Pulmonary artery endothelial cell (primary cell): ENCODE results near the gene GNB4. TPM values are rescaled to one million over a fixed set of nuclear protein-coding genes. Genes with fewer than 3 reads are reported as not detected.

Source experiments
- DNase-seq: peaks from one replicate; pipeline ENCODE4 v3.0.0-alpha.2; 2011; ENCODE audit warnings: low read depth, low spot score
- total RNA-seq: library from RNA; depleted of rRNA; stranded (reverse); fragments of >200 nt; gene quantifications from 2 replicates; pipeline ENCODE4 v1.2.3, GENCODE V29; 2014

GNB4 gene
- total RNA-seq, 1 donor from 2014 or later, result 97.3 TPM

DNA sequence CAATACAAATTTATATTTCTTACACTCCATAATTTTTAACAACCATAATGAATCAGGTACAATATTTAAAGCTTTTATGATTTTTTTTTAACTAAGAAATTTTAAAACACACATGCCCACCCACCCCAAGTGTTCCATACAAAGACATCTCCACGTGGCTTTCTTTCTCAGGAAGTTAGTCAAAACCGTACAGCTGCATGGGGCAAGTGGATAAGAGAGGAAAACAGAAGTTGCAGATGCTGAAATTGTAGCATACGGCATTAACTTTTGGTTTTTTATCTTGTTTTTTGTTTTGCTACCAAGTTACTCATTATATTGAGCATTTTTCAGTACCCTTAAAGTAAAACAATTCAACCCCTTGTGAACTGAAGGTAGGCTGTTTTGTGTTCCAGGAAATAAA is 14.8 kb downstream of the GNB4 start:
- no peak for DNase-seq

GRCh38 chr3:179432451-179432850 is 18.8 kb downstream of the GNB4 start:
- DNase-seq, result no peak

- DNase-seq, result no peak
Measured at GRCh38 chr3:179432021-179432420, 19.2 kb downstream of the GNB4 start.

DNA sequence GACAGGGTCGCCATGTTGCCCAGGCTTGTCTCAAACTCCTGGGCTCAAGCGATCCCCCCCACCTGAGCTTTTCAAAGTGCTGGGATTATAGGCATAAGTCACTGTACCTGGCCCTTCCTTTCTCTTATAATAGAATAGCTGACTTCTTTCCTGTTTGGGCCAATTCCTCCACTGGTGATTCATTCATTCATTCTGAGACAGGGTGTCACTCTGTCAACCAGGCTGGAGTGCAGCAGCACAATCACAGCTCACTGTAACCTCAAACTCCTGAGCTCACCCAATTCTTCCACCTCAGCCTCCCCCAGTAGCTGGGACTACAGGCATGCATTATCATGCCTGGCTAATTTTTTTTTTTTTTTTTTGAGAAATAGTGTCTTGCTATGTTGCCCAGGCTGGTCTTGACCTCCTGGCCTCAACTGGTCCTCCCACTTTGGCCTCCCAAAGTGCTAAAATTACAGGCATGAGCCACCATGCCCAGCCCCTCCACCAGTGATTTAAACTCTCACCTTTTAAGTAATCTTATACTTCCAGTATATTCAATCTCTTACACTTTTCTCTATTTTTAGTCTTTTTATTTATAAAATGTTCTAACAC is 20.9 kb downstream of the GNB4 start:
- DNase-seq, result no peak

GRCh38 chr3:179428876-179429548 is 22.3 kb downstream of the GNB4 start:
- no peak for DNase-seq

DNA sequence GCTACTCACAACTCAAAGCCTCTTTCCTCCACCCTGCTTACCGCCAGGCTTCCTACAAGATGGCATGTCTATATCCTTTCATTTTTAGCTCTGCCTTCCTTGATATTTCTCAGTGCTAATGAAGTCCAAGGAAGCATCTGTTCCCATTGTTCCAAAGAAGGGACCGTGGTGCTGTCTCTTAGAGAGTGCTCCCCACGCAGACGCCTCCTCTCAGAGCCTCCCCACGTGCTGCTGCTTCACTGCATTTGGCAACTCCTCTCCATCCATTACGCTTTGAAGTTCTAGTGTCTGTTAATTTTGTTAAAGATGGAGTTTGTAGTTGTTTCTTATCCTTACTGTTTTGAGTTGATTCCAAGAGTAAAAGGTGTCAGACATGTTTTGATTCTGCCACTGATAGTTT is 26.2 kb downstream of the GNB4 start:
- no peak for DNase-seq

- peak; percentile 11 for DNase-seq
Measured at GRCh38 chr3:179421500-179421899, 29.8 kb downstream of the GNB4 start.

DNA sequence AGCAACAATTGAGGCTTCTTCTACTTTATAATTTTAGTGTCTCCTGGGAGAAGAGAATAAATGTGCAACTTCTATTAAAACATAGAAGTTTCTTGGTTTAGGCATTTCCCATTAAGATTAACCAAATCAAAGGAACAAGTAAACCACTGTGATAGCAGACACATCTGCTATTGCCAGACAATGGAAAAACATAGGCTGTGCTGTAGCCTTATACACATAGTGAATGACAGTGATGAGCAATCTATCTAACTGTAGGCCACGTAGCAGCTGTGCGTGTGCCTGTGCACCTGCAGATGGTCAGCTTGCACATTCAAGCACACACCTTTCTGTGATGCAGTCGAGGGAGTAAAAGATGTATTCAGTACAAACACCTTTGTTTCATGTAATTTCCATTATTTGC is 32.7 kb downstream of the GNB4 start:
- DNase-seq, result no peak

- no peak for DNase-seq
Measured at GRCh38 chr3:179416681-179417080, 34.6 kb downstream of the GNB4 start.

GRCh38 chr3:179415377-179415776 is 35.9 kb downstream of the GNB4 start:
- DNase-seq, result no peak

DNA sequence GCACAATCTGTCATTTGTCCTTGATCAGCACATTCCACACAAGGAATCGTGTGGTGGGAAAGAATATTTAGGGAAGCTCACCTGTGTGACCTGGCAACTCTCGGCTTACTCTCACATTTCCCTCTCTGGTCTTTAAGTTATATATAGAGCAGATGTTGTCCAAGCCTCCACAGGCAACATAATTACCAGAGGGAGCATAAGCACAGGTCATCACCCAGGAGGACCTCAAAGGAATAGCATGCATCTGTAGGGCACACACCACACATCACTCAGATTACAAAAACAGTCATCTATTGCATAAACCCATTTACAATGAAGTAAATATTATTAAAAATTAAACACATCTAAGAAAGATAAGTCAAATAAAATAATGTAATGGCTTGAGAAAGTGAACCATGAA is 36.5 kb downstream of the GNB4 start:
- DNase-seq, result no peak

GRCh38 chr3:179410999-179411398 is 40.3 kb downstream of the GNB4 start:
- no peak for DNase-seq

GRCh38 chr3:179410331-179410730 is 40.9 kb downstream of the GNB4 start:
- no peak for DNase-seq

GRCh38 chr3:179404307-179404706 is 47.0 kb downstream of the GNB4 start:
- DNase-seq, result no peak

- no peak for DNase-seq
Measured at GRCh38 chr3:179402963-179403362, 48.3 kb downstream of the GNB4 start.

DNA sequence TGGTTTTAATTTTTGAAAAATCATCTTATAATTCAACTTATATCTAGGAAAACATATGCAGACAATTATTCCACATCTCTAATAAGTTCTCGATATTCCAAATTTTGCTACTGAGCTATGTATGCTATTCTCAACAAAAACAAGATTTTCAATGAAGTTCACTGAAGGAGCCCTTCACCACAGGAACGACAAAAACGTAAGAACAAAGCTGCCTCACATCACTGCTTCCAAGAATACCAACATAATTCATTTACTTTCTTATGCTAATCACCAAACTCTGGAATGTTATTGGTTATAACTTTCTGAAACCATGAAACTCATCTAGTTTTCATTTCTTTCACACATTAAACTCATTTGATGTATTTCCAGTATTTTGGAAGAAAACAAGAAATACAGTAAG is 49.7 kb downstream of the GNB4 start:
- no peak for DNase-seq

DNA sequence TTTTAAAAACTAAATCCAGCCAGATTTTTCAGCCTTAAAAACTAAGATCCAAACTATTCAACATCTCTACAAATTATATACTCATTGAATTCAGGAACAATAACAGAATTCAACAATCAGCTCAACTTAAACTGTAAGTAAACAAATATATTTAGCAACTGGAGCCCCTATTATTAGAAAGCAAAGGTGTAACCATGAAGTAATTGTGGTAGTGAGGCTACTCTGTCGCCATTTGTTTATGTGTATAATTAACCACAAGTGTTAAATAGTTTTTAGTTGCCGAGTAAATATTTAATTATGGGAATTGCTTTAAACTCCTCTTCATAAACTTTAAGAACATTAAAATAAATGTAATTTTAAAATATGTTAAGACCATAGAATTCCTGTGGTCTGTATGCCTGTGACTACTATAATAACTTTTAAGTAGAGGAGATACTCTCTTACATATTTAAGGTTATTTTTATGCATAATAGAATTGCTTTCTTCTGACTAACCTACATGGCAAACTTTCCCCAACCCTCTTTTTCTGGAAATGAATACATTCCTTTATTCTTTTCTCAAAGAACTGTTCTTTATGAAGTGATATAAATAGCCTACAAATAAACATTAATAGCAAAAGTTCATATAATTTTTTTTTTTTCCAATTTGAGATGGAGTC is 52.6 kb downstream of the GNB4 start:
- no peak for DNase-seq

DNA sequence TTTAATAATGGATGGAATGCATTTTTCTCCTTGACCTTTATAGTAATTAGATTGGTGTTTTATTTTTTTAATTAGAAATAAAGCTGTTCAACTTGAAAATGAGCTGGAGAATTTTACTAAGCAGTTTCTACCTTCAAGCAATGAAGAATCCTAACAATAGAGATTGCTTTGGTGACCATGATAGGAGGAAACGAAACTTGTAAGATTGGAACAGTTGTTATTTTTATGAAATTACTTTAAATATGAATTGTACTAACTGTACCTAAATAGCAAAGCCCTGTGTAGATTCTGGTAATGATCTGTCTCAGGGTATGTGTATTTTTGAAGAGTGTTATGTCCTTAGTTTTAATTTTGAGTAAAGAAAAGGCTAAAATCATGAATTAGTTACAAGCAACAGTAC is 59.4 kb downstream of the GNB4 start:
- DNase-seq, result no peak

- no peak for DNase-seq
Measured at GRCh38 chr3:179376474-179376873, 74.8 kb downstream of the GNB4 start.

DNA sequence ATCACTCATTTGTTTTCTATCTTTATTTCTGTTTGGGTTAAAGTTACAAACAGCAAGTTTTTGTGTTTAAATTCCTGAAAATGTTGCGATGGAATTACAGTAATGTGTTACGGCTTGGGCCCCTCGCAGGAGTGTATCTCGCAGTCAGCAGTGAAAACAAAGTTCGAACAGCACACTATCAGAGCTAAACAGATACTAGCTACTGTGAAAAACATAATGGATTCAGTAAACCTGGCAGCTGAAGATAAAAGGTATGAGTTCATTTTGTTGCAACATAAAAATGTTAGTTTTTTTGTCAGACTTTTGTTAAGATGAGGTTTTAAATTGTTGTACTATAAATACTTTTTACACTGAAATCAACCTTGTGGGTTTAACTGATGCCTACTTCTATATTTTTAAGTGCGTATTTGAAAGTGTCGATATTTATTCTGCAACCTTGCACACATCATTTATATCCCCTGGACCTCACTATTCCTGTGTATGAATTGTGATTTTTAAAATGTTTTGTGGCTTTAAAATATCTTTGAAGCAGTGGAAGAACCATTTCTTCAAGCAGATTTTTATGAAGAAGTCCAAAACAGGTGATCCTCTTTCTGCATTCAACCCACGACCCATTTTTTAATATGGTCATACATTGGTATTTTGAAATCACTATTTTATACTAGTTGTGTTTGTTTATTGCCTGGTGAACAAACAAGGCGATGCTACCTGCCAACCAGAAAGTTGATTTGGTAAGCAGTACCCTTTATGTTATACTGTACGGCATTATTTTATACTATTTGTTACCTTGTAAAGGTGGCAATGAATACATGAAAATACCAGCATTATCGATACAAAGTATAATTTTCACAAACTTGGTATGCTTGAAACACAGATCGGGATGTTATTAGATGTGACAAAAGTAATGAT is 75.9 kb downstream of the GNB4 start:
- DNase-seq, result no peak

DNA sequence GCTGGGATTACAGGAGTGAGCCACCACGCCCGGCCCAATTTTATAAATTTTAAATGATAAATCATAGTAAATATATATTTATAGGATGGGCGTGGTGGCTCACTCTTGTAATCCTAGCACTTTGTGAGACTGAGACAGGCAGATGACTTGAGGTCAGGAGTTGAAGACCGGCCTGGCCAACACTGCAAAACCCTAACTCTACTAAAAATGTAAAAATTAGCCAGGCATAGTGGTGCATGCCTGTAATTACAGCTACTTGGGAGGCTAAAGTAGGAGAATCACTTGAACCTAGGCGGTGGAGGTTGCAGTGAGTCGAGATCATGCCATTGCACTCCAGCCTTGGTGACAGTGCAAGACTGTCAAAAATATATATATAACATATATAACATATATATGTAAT is 77.3 kb downstream of the GNB4 start:
- no peak for DNase-seq

GRCh38 chr3:179369621-179370020 is 81.6 kb downstream of the GNB4 start:
- no peak for DNase-seq
